Fibroblast of gingiva (primary cell): ENCODE data around the gene KRT86.
"Not testable (repeated sequence)": the region's sequence is repeated elsewhere in the genome, so short reads cannot be mapped to it uniquely, and the experiment has no call there.

Source experiments
- DNase-seq: peaks from one replicate; pipeline ENCODE4 v3.0.0-alpha.2; 2011; ENCODE audit warnings: low read depth

Gene KRT86

DNA sequence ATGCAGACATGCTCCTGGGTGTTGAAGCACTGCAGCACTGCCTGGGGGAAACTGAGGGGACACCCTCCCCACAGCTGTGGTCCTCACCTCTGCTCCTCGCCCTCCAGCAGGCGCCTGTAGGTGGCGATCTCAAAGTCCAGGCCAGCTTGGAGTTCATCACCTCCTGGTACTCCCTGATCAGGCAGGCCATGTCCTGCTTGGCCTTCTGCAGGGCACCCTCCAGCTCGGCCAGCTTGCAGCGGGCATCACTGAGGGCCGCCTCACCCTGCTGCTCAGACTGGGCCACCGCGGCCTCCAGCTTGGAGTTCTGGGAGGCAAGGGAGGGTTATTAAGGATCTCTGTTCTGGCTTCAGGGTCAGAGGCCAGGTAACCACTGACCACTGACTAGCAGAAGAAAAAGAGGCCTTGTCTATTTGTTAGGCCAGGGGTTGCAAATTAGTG, 22.2 kb upstream of the KRT86 start:
- not testable (repeated sequence) for DNase-seq

DNA sequence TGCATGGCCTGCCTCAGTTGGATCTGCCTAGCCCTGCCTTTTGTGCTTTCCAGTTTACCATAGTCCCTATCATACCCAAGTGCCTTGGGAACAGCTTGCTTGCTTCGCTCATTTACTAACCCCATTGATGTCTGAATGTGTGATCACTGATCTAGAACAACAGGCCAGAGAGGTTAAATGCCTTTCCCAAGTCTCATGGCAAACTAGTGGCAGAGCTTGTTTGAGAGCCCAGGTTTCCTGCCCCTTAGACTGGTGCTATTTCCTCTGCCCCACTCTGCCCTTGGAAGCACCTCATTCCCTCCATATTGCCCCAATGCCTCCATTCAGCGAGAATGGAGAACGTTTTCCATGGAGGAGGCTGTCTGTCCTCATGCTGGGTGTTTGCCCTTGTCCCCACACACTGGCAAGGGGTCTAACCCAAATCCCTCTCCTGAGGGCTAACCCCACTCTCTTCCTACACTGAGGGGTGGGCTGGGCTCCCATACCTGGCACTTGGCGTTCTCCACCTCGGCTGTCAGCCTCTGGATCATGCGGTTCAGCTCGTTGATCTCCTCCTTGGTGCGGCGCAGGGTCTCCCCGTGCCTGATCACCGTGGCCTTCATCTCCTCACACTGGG, 21.6 kb upstream of the KRT86 start:
- no peak for DNase-seq

DNA sequence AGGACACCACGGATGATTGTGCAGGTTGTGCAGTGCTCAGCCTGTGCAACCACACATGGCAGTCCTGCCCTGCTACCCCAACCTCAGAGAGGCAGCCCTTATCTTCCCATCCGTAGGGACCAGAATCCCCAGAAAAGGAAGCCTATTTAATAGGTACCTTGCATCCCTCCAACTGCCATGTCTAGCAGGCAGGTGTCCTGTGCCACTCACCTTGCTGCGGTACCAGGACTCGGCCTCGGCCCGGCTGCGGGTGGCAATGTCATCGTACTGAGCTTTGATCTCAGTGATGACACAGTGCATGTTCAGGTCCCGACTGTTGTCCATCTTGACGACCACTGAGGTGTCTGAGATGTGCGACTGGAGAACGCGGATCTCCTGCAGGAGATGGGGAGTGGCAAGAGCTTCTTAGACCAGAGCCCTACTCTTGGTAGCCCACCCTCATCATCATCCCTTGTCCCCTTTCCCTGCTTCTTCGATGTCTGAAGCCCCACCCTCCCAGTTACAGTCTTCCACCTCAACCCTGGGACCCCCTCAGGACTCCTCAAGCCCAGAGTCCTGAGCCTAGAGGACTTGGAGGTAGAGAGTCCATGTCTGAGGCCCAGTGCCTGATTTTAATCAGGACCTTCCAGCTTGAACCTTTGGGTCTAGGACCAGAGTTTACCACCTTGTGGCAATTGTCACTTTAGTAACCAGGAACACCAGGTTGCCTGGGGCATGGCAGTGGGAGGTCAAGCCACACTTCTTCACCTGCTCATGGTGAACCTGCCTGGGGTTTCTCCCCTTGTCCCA, 20.9 kb upstream of the KRT86 start:
- DNase-seq = no peak

DNA sequence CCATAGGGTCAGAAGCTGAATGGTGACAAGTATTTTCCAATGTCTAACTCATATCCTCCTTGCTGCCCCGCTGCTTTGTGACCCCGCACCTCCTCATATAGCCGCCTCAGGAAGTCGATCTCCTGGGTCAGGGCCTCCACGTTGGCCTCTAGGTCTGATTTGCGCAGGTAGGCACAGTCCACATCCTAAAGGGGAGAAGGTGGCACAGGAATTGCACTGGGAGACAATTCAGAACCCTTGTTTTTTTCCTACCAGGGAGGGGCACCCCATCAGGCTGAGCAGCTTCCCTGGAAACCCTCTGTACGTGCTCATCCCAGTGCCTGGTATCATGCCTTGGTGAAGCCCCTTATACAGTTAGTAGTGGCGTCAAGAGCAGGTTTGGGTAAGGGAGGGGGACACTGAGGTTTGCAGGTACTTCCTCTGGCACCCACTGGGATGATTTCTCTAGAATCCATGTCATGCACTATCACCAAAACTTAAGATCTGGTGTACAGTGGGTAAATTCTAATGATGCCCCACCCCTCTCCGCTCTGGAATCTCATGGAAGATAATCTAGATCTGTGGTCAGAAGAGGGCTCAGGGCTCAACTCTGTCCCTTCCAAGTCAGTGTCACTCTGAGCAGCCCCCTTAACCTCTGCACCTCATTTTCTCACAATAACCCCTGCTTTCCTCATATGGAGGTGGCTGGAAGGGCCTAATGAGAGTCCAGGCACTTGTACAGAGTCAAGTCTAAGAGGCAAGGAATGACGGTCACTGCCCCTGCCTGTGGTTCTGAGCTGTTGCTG, 20.1 kb upstream of the KRT86 start:
- no peak for DNase-seq

DNA sequence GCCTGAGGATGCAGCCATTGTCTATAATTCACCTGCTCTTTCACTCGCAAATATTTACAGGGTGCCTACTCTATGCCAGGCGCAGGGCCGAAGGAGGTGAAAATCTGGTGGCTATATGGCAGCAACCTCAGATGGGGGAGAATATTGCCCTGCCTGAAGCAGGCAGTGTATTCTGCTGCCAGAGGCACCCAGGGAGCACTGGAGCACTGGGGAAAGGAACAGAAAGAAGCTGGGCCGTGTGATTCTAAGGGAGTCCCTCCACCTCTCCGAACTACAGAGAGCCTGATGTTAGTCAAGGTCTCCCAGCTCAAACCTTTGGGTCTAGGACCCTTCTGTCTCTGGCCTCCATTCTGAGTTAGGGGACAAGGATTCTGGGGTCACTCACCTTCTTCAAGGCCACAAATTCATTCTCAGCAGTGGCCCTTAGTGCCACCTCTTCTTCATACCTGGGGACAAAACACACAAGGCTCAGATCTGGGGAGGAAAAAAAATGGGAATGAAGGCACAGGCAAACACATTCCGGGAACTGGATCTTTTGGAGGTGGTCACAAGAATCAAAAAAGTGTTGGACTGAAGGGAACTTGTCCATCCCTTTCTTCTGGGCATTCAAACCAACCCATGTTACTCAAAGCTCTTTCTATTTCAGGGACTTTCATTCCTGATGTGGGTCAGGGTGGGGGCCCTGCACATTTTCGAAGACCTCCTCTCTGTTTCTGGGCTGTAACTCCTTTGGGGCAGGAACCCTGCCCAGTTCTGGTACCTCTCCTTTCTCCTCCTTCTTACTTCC, 19.3 kb upstream of the KRT86 start:
- no peak for DNase-seq

DNA sequence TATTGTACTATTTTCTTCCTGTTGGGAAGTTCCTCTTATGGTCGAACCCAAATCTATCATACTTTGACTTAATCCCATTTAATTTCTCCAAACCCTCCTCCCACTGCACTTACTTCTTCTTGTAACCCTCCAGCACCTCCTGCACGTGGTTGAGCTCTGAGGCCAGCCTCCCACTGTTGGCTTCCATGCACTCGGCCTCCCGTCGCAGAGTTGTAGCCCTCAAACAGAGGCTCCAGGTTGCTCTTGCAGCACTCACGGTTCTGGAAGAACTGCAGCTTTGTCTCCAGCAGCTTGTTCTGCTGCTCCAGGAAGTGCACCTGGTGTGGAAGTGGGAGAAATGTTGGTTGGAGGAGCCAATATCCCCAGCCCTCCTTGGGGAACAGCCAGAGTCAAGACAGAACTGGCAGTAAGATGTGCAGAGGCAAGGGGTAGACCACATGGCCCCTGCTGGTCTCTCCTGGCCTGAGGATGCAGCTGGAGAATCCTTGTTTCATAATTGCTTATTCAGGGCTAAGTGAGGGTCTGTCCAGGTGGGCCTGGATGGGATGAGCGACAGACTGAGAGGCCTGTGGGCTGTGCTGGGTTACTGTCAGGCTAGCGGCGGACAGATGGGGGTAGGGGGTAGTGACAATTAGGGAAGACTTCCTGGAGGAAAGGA, 18.4 kb upstream of the KRT86 start:
- DNase-seq = no peak

DNA sequence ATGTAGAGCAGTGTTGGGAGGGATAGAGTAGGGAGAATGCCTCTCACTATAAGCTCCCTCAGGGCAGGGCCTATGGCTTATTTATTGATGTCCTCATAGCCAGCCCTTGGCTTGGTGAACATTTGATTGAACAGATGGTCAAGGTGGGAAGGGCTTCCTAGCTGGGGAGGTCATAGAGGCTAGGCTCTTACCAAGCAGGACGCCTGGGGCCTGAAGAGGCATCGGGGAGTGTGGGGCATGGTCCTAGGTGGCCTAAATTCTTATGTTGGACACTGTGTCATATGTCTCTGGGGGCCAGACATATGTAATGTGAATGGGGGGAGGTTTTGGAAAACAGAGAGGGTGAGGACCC, 17.9 kb upstream of the KRT86 start:
- no peak for DNase-seq

DNA sequence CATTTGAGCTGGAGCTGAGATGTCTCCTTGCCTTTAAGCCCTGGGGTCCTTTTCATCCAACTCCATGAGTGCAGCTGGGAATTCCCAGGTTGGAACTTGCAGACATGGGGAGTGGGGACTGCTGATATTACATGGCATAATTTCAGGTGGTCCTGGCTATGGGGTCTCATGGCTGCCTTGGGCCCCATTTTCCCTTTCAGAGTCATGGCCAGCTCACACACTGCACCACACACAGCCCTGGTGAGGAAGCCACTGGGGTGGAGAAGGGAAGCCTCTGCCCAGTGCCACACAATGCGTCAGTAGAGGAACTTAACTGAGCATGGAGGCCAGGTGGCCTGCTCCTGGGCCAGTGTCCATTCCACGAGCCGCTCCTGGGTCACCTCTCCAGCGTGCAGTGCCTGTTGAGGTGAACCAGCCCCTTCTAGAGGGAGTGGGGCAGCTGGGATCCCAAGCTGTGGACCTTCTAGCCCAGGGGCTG, 17.3 kb upstream of the KRT86 start:
- DNase-seq = no peak

DNA sequence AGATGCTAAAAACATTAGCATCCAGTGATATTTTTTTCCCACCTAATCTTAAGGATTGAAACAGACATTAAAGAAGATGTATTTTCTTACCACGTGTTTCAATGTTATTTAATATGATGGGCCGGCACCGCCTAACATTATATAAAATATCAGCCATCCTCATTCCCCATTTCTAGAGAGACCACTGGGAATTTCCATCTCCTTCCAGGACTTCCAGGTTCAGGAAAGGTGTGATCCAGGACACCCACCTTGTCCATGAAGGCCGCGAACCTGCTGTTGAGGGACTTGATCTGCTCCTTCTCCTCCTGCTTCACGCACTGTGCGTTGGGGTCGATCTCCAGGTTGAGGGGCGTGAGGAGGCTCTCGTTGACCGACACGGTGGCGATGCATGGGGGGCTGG, 16.5 kb upstream of the KRT86 start:
- not testable (repeated sequence) for DNase-seq

DNA sequence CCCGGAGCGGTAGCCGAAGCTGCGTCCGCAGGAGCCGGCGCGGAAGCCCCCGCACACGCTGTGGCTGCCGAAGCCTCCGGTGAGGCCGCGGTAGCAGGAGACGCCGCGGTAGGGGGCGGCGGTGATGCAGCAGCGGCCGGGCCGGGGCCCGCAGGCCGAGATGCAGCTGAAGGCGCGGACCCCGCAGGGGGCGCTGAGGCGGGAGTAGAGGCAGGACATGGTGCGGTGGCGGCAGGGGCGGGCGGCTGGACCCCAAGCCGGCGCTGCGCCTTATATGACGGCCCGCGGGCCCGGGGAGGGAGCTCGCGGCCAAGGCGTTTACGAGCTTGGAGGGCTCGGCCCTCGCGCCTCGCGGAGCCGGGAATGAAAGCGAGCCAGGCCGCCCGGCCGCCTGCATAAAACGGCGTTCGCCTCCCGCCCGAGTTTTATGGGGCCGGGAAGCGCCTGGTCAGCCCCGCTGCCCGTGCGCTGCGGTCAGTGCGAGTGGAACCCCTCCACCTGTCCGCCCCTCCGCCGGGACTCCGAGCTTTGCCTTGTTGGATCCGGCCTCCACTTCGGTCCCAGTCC, 16.0 kb upstream of the KRT86 start:
- peak; percentile 25 for DNase-seq

DNA sequence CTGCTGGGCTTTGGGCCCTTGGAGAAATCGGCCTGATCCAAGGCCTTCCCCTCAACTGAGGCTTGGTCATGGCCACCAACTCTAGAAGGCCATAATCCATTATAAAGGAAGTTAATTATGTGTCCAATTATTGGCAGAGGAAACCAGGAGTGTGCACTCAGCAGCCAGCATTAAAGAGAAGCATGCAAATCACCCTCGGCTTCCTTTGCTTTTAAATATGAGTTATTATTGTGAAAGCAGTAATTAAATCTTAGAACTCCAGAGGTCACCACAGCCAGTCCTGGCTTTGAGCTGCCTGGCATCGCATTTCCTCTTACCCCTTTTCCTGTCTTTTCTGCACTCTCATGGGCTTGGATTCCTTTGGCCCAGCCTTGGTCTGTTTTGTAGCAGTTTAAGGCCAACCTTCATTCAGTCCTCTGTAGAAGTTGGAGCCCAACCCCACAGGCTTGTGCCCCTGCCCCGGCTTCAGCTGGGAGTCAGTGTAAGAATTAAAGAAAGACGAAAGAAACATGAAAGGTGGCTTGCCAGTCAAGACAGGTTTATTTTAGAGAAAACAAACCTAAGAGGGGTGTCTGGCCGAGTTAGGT, 14.7 kb upstream of the KRT86 start:
- peak; percentile 76 for DNase-seq

DNA sequence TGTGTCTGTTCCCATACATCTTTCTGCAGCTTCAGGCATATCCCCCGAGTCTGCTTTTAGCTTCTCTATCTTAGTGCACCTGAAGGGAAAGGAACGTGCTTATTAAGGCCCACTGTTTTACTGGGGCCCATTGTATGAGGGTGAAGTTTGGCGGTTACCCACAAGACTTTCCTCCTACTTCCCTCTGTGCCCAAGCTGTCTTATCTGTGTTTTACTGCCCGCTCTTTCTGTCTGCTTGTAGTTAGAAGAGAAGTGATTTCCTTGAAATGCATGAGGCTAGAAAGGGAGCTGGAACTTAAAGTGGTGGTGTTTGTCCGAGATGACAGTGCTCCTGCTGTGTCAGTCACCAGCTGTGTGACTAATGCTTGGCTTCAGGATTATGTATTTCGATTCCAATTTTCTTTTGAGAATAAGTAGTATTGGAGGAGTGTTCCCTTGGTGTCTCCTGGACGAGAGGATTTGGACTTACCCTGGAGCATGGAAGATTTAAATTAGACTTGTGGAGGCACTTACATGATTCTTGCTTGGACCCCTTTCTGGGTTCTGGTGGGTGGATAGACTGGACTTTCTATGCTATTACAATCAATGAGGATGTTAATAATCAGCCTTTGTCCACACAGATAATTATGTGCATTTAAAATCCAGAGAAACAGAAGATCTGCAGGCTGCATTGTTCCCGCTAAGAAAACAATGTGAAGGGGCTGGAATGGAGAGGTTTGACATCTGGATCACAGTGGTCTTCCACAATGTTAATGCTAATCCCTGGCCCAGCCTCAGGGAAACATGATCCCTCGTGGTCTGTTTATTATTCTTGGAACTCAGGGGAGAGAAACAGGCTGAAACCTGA, 13.9 kb upstream of the KRT86 start:
- DNase-seq = peak; percentile 44

DNA sequence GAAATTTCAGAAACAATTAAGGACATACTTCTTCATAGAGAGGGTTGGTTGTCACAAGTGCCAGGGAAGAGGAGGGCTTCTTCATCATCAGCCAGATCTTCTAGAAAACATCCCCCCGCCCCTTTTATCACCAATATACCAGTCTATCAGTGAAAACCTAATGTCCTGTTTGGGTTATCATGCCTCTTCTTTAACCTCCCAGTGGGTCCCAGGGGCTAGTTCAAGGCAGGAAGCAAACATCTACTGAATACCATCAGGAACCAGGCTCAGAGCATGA, 13.3 kb upstream of the KRT86 start:
- no peak for DNase-seq

DNA sequence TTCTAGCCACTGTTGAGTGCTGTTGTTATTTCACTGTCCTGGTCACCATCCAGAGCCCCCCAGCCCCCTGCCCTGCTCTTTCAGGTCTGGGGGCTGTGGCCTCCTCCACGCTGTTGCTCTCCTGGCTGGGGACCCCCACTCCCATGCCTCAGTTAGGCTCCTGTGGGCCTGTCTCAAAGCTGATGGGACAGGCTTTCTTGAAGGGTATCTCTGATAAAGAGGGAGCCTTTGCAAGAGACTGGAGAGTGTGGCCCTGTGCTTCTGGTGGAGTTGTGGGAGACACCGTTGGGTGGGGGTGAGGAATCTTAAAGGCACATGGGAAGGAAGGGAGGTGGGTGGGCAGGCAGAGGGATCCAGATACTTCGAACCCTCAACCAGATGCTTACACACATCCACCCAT, 12.2 kb upstream of the KRT86 start:
- DNase-seq = no peak

DNA sequence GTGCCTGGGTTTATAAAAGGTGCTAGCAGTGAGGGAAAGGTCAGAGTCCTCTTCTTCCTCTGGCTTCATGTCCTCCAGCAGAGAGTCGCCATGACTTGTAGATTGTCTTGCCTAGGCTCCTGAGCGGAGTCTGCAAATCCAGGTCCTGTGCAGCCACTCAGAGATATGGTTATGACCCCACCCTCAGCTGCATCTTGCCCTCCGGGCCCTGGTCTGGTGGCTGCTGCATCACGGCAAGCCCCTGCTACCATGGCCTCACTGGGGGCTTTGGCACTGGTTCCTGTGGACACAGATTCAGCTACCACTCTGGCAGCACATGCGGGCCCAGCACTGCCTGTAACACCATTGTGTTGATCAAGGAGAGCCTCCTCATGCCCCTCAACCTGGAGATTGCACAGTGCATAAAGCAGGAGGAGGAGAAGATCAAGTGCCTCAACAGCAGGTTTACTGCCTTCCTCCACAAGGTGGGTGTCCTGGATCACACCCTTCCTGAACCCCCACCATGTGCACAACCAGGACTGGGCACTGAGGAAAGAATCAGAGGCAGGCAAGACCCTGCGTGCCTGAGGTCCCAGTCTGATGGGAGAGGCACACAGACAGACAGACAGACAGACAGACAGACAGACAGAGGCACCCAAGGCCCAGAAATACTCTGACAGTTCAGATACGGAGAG, 10.5 kb upstream of the KRT86 start:
- DNase-seq = no peak

DNA sequence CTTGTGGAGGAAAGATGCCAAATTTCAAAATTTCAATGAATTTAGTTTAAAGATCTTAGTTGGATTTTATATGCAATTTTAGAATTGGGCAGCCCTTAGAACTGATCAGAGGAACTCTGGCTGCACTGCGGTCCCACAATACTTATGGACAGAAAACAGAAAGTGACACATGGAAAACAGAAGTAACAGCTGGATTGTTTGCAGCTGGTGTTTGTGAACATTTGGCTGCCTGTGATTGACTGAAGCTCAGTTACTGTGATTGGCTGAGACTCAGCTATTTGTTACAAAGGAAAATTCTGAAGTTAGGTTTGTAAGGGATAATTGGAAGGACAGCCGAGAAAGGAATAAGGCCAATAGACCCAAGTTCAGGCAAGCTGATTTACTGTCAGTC, 10.0 kb upstream of the KRT86 start:
- DNase-seq = peak; percentile 42

DNA sequence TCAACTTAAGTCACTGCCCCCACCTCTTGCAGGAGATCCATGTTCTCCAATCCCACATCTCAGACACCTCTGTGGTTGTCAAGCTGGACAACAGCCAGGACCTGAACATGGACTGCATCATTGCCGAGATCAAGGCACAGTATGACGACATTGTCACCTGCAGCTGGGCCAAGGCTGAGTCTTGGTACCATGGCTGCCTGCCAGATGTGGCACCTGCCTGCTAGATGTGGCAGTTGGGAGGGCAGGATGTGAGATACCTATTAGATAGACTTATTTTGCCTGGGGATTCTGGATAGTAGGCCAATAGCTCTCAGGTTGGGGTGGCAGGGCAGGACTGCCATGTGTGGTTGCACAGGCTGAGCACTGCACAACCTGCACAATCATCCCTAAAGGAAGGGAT, 7.9 kb upstream of the KRT86 start:
- DNase-seq = no peak

DNA sequence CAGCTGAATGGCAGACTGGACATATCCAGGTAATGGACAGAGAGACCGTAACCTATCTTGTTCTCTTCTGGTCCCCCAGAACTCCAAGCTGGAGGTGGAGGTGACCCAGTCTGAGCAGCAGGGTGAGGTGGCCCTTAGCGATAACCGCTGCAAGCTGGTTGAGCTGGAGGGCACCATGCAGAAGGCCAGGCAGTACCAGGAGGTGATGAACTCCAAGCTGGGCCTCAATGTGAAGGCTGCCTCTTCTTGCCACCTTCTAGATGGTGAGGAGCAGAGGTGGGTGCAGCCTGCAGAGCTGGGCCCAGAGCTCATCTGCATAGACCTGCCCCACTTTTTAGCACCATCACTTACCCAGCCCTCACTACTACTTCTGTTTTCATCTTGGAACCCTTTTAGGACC, 7.2 kb upstream of the KRT86 start:
- no peak for DNase-seq

DNA sequence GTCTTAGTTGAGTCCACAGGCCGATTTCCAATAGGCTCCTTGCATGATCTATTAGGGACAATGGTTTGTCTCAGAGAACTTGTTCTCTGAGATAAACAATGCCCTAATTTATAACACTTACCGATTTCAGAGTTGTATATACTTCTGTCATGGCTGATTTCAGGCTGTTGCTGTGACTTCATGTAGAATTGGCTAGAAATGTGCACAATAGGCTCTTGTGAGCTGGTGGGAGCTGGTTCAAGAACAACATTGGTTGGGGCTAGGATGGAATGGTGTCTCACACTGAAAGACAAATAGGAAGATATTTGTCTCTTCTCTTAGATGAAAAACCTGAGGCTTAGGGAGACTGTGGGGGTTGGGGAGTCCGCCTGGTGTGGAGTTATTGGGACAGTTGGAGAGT, 6.7 kb upstream of the KRT86 start:
- no peak for DNase-seq

DNA sequence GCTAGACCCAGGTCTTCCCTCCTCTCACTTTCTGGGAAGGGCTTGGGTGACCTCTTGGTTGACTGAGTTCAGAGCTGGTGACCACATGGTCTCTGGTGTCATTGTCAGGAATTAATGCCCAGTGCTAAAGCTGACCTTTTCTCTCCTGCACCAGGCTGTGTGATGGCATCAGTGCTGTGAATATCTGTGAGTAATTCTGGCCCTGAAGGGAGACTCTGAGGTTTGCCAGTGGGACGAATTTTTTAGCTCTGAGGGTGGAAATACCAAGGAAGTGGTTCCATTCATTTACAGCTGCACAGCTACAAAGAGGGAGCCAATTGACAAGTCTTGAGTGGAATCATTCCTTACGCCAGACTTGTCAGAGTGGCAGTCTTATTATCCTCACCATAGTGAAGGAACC, 6.2 kb upstream of the KRT86 start:
- peak; percentile 49 for DNase-seq
